CD14-positive monocyte (primary cell): ENCODE results near the gene SLC25A39. TPM values are rescaled to one million over a fixed set of nuclear protein-coding genes. Genes with fewer than 3 reads are reported as not detected.

ENCODE experiments used
- DNase-seq, 3 donors: peaks; one replicate each; pipeline ENCODE4 v3.0.0-alpha.2; 2011 to 2022
- H2AFZ ChIP-seq: 2 replicates; pipeline ENCODE4 v1.6.0; 2012; ENCODE audit warnings: mild to moderate bottlenecking, low read depth, low read length, inconsistent platforms; ENCODE audit not compliant: insufficient read depth, poor library complexity, severe bottlenecking
- H3K27ac ChIP-seq, 2 donors: 1 replicate in 1 of 2; 2 replicates in 1 of 2; pipeline ENCODE4 v1.5.1; 2012 to 2013; ENCODE audit warnings: low read length in 2 of 2, control low read depth in 1 of 2, inconsistent platforms in 1 of 2, low read depth in 1 of 2, mild to moderate bottlenecking in 1 of 2
- H3K27me3 ChIP-seq, 2 donors: one replicate each; pipeline versions ENCODE4 v1.6.0 to v1.6.1; 2011 to 2013; ENCODE audit warnings: low read length in 2 of 2; ENCODE audit not compliant: control insufficient read depth in 2 of 2, insufficient read depth in 2 of 2
- H3K36me3 ChIP-seq, 2 donors: replicated peaks in 1 of 2; 1 replicate in 1 of 2; 2 replicates in 1 of 2; pipeline versions ENCODE4 v1.5.1 to v1.6.1; 2012 to 2013; ENCODE audit warnings: low read length in 2 of 2, control low read depth in 1 of 2, inconsistent platforms in 1 of 2, mild to moderate bottlenecking in 1 of 2; ENCODE audit not compliant: insufficient read depth in 2 of 2, control insufficient read depth in 1 of 2
- H3K4me1 ChIP-seq, 2 donors: 1 replicate in 1 of 2; 2 replicates in 1 of 2; pipeline versions ENCODE4 v1.5.1 to v1.6.1; 2012 to 2013; ENCODE audit warnings: low read length in 2 of 2, control low read depth in 1 of 2, inconsistent platforms in 1 of 2, mild to moderate bottlenecking in 1 of 2, moderate library complexity in 1 of 2; ENCODE audit not compliant: insufficient read depth in 2 of 2, control insufficient read depth in 1 of 2
- H3K4me2 ChIP-seq: replicated peaks from 2 replicates; pipeline ENCODE3; 2012; ENCODE audit warnings: low read length, moderate library complexity, mild to moderate bottlenecking; ENCODE audit not compliant: poor library complexity, severe bottlenecking; ENCODE audit errors: extremely low read depth
- H3K4me3 ChIP-seq, 3 experiments: fragments of 200-600 bp in 1 of 3; sonication (generic) in 1 of 3; replicated peaks in 1 of 3; 1 replicate in 2 of 3; 2 replicates in 1 of 3; pipeline ENCODE4 v1.5.1; 2011 to 2013; ENCODE audit warnings: low read length in 3 of 3, mild to moderate bottlenecking in 3 of 3, control low read depth in 2 of 3, low read depth in 2 of 3, inconsistent platforms in 1 of 3, moderate library complexity in 1 of 3
- H3K79me2 ChIP-seq: 2 replicates; pipeline ENCODE4 v1.6.0; 2012; ENCODE audit warnings: mild to moderate bottlenecking, control low read depth, inconsistent platforms, low read length, moderate library complexity; ENCODE audit not compliant: insufficient read depth
- H3K9ac ChIP-seq: 2 replicates; pipeline ENCODE4 v1.6.0; 2017; ENCODE audit warnings: low read length, mild to moderate bottlenecking; ENCODE audit not compliant: insufficient read depth, poor library complexity, severe bottlenecking
- H3K9me3 ChIP-seq, 2 donors: replicated peaks in 1 of 2; 1 replicate in 1 of 2; 2 replicates in 1 of 2; pipeline versions ENCODE4 v1.5.1 to v1.6.1; 2012 to 2013; ENCODE audit warnings: low read length in 2 of 2, control low read depth in 1 of 2; ENCODE audit not compliant: control insufficient read depth in 1 of 2, insufficient read depth in 1 of 2
- H4K20me1 ChIP-seq: 2 replicates; pipeline ENCODE4 v1.6.0; 2012; ENCODE audit warnings: mild to moderate bottlenecking, low read length, control low read depth, moderate library complexity; ENCODE audit not compliant: insufficient read depth
- H3K27ac Mint-ChIP-seq, 7 donors: one replicate each; pipeline ENCODE4 v1.8.0; 2020; ENCODE audit warnings: mild to moderate bottlenecking in 7 of 7, mixed read lengths in 7 of 7, moderate library complexity in 6 of 7, inconsistent platforms in 2 of 7
- H3K27me3 Mint-ChIP-seq, 3 donors: one replicate each; pipeline ENCODE4 v1.8.0; 2021 to 2022; ENCODE audit warnings: low read depth in 3 of 3, mild to moderate bottlenecking in 3 of 3, mixed read lengths in 3 of 3, moderate library complexity in 3 of 3, inconsistent platforms in 1 of 3
- H3K36me3 Mint-ChIP-seq, 2 donors: one replicate each; pipeline ENCODE4 v1.8.0; 2020; ENCODE audit warnings: mixed read lengths in 2 of 2, inconsistent platforms in 1 of 2, mild to moderate bottlenecking in 1 of 2
- H3K4me1 Mint-ChIP-seq: one replicate; pipeline ENCODE4 v1.8.0; 2020; ENCODE audit warnings: mild to moderate bottlenecking, mixed read lengths
- H3K4me3 Mint-ChIP-seq, 2 donors: one replicate each; pipeline ENCODE4 v1.8.0; 2020; ENCODE audit warnings: mild to moderate bottlenecking in 2 of 2, mixed read lengths in 2 of 2, moderate library complexity in 1 of 2
- H3K9me3 Mint-ChIP-seq, 7 donors: one replicate each; pipeline ENCODE4 v1.8.0; 2020 to 2022; ENCODE audit warnings: mixed read lengths in 7 of 7, mild to moderate bottlenecking in 6 of 7, moderate library complexity in 6 of 7, inconsistent platforms in 2 of 7
- WGBS: methylation state at CpG from one replicate; pipeline ENCODE4 v1.1.5; 2013; ENCODE audit warnings: missing lambda C conversion rate; ENCODE audit not compliant: insufficient coverage; 5-methylcytosine and 5-hydroxymethylcytosine counted together
- intact Hi-C, 2 donors: fragments of 100-400 bp; cut with micrococcal nuclease; formaldehyde crosslinking; loops; one replicate each; pipeline versions ENCODE4 v1.15.0 to v1.15.1; 2023
- polyA plus RNA-seq, 3 donors: library from polyadenylated mRNA; depleted of rRNA in 1 of 3; unstranded in 2 of 3; stranded (reverse) in 1 of 3; fragments of 300-500 nt in 2 of 3; fragments of >200 nt in 1 of 3; fragmentation: Illumina TruSeq in 2 of 3; gene quantifications; 1 replicate in 2 of 3; 2 replicates in 1 of 3; pipeline ENCODE4 v1.2.3, GENCODE V29; 2012 to 2021
- TF ChIP-seq, protein P1 (sequence below): fragments of 200-600 bp; IDR thresholded peaks from one replicate; pipeline ENCODE4 v1.8.0; 2022; ENCODE audit warnings: antibody characterized with exemption, mild to moderate bottlenecking

The SLC25A39 gene
- polyA plus RNA-seq, 3 donors: 64.0 to 74.8 (median 64.5) TPM

DNA sequence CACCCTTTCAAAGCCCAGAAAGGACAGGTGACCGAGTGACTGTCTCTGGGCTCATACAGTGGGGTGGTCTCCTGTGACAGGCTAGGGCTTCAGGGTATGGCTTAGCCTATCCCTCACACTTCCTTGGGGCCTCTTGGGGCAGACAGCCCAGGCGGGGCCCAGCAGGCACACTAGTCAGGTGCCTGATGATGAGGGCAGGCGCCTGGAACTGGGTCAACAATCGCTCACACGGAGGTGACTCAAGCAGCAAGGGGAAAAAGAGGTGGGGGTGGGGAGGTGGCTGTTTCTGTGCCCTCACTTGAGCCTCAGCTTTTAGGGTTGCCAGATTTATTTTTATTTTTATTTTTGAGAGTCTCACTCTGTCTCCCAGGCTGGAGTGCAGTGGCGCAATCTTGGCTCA is 14.1 kb upstream of the SLC25A39 start:
- Histone ChIP-seq H3K27me3 (no peaks in the 10 kb centered on the region), H3K4me1 (peaks cover 48 to 59% of the 10 kb centered on the region in 2 donors), H3K9ac (peak overlapping the region; percentile 44), H3K9me3 (peaks cover 0 to 4% of the 10 kb centered on the region in 2 donors), H3K79me2 (peaks cover 3% of the 10 kb centered on the region), H3K36me3 (no peaks in the 10 kb centered on the region), H3K4me2 (no peak overlapping the region), H4K20me1 (no peaks in the 10 kb centered on the region), H3K4me3 (no peak overlapping the region), H2AFZ (no peak overlapping the region), H3K27ac (peak overlapping the region; percentile 34 to 72)
- Mint-ChIP-seq H3K4me3 (no peak overlapping the region), H3K27me3 (peaks cover 0 to 2% (median 0%) of the 10 kb centered on the region in 3 donors), H3K27ac (peak overlapping the region; percentile 68 to 99 (median 94)), H3K36me3 (peaks cover 0 to 4% of the 10 kb centered on the region in 2 donors), H3K9me3 (peaks cover 4 to 14% (median 7%) of the 10 kb centered on the region in 7 donors), H3K4me1 (peaks cover 53% of the 10 kb centered on the region)
- intact Hi-C loops: no loop called here
- 46% methylated on average over 4 of the region's 6 CpGs for whole genome bisulfite sequencing
- TF ChIP-seq, protein P1, sequence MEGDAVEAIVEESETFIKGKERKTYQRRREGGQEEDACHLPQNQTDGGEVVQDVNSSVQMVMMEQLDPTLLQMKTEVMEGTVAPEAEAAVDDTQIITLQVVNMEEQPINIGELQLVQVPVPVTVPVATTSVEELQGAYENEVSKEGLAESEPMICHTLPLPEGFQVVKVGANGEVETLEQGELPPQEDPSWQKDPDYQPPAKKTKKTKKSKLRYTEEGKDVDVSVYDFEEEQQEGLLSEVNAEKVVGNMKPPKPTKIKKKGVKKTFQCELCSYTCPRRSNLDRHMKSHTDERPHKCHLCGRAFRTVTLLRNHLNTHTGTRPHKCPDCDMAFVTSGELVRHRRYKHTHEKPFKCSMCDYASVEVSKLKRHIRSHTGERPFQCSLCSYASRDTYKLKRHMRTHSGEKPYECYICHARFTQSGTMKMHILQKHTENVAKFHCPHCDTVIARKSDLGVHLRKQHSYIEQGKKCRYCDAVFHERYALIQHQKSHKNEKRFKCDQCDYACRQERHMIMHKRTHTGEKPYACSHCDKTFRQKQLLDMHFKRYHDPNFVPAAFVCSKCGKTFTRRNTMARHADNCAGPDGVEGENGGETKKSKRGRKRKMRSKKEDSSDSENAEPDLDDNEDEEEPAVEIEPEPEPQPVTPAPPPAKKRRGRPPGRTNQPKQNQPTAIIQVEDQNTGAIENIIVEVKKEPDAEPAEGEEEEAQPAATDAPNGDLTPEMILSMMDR: no peak
- peak; percentile 85 to 91 (median 87) for DNase-seq

DNA sequence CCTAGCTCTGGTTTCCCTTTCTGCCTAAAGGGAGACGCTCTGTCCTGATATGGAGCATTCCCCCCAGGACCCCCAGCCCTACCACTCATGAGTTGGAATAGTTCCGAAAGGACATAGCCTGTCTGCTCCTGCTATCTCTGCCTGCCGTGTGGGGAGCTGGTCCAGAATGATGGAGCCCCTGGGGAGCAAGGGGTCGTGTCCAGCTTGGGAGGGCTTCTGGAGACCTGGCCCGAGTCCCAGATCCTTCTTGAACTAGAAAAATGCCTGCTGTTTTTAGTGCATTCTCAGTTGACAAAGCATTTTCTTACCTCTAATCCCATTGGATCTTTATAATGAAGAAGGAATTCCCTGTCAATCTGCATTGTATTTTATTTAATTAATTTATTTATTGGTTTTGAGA is 11.3 kb upstream of the SLC25A39 start:
- H3K9me3 ChIP-seq: peaks cover 0 to 4% of the 10 kb centered on the region in 2 donors
- peak overlapping the region in 1 of 2 donors; percentile 36 for H3K27ac ChIP-seq
- no peak for DNase-seq
- H3K27me3 ChIP-seq: no peaks in the 10 kb centered on the region
- Mint-ChIP-seq H3K27ac (peak overlapping the region in 6 of 7 donors; percentile 33 to 85 (median 56)), H3K4me1 (peaks cover 73% of the 10 kb centered on the region), H3K27me3 (peaks cover 0 to 2% (median 0%) of the 10 kb centered on the region in 3 donors), H3K4me3 (no peak overlapping the region), H3K36me3 (peaks cover 0 to 4% of the 10 kb centered on the region in 2 donors), H3K9me3 (peaks cover 1 to 13% (median 7%) of the 10 kb centered on the region in 7 donors)
- no peak overlapping the region for H2AFZ ChIP-seq
- TF ChIP-seq, protein P1: no peak
- peaks cover 76 to 83% of the 10 kb centered on the region in 2 donors for H3K4me1 ChIP-seq
- no peak overlapping the region for H3K4me3 ChIP-seq
- H4K20me1 ChIP-seq: no peaks in the 10 kb centered on the region
- H3K79me2 ChIP-seq: peaks cover 3% of the 10 kb centered on the region
- intact Hi-C loops: no loop called here
- H3K9ac ChIP-seq: no peak overlapping the region
- H3K36me3 ChIP-seq: no peaks in the 10 kb centered on the region
- H3K4me2 ChIP-seq: no peak overlapping the region
- 88% methylated on average over 3 of the region's 5 CpGs for WGBS
